ENCODE data around the gene UBE3B.

The UBE3B gene

DNA sequence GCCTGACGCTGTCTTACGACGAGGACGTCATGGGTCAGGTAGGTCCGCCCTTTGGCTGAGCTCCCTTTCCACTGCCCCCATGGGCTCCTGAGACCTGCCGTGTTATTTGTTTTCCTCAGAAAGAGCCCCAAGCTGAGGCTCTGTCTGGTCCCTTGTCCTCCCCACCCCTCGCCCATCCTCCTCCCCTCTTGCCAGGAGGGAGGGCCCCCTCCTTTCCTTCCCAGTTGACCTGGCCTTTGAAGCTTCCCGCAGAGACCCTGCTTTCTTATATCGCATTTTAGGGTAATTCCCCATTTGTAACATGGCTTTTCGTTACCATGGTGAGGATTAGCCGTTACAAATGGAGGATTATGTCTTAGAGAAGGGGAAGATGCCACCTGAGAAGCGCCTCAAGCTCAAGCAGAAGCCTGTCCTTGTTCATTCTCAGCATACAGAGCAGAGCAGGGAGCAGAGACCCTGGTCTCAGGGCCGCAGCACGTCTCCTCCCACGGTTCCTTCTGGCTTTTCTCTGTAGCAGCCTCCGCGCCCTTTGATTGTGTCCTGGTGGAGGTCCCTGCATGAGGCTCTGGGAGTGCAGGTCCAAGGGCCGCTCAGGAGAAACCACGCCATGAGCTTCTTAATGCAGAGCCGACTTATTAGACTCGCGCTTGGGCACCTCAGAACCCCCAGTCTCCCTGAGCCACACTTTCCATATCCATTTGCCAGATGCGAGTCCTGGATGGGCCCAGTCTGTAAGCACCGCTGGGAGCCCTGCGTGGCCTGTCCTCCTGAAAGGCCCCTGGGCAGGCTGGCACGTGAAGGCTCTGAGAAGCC is 47.2 kb downstream of the UBE3B start:
- ChIA-PET CTCF (interaction anchor here (1.6 to 2.5 kb wide), 4 partner anchors 7 to 250 kb away, joined by 3 to 8 read pairs (median 8); no protein-coding TSS in a partner anchor), POLR2A (no interaction called here)
- no peak for TF ChIP-seq CTCF (IDR thresholded peaks at IDR 0.05; ENCODE audit: control extremely low read depth, extremely low read depth, low read depth, missing control alignments)
- DNase-seq (ENCODE audit: extremely low spot score): no peak

GRCh38 chr12:109525279-109525585 is 47.8 kb downstream of the UBE3B start:
- CTCF ChIA-PET: interaction anchor here (1.6 to 2.5 kb wide), 4 partner anchors 8 to 250 kb away, joined by 3 to 8 read pairs (median 8); no protein-coding TSS in a partner anchor
- POLR2A ChIA-PET: no interaction called here
- DNase-seq (ENCODE audit: extremely low spot score): no peak
- no peak for TF ChIP-seq CTCF (IDR thresholded peaks at IDR 0.05; ENCODE audit: control extremely low read depth, extremely low read depth, low read depth, missing control alignments)

DNA sequence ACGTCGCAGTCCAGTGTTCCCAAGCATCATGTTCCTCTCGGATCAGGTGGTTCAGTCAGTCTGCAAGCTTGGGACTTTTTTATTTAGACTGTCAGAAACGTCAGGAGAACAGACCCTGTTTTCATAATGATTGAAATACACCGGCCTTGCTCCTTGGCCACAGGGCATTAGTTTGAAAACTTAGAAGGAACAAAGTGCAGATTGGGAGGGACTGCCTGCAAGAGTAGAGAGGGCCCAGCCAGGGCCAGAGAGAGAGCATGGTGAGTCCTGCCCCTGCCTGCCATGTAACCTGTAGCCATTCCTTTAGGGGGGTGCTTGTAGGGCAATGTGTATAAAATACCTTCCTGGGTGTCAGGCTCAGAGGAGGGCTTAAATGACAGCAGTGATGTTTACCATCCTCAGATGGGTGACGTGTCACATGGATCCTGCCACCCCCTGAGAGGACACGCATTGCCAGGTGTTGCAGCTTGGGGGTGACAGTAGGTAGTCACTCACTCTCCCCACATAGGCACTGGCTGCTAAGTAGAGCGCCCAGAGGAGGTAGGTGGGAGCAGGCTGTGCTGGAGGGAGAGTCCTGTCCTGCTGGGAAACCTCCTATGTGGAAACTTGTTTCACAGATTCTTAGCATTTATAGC is 50.2 kb downstream of the UBE3B start:
- ChIA-PET POLR2A (no interaction called here), CTCF (no interaction called here)
- TF ChIP-seq CTCF (IDR thresholded peaks at IDR 0.05; ENCODE audit: control extremely low read depth, extremely low read depth, low read depth, missing control alignments): no peak
- DNase-seq (ENCODE audit: extremely low spot score): no peak

- ChIA-PET CTCF (interaction anchor here (1.2 to 1.6 kb wide), 2 partner anchors 13 to 18 kb away, joined by 4 to 5 read pairs; no protein-coding TSS in a partner anchor), POLR2A (no interaction called here)
- TF ChIP-seq CTCF (IDR thresholded peaks at IDR 0.05; ENCODE audit: control extremely low read depth, extremely low read depth, low read depth, missing control alignments): no peak
- DNase-seq (ENCODE audit: extremely low spot score): no peak
Measured at GRCh38 chr12:109529691-109530640, 52.5 kb downstream of the UBE3B start.

DNA sequence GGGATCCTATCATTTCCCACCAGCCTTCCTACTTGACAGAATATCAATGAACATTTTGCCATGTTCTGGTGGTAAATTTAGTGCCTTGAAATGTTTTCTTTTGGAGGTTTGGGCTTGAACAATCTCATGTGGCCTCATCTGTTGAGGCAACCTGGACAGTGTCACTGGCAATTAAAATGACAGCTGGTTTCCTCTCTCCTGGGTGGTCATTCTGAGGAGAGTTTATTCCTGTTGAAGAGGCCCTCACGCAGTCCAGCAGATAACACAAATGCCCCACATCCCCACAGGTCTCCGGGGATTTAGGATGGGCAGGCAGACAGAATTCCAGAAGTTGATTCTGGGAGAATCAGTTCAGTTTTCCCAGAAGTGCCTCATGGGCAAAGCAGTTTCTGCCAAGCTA is 54.0 kb downstream of the UBE3B start:
- no peak for TF ChIP-seq CTCF (IDR thresholded peaks at IDR 0.05; ENCODE audit: control extremely low read depth, extremely low read depth, low read depth, missing control alignments)
- CTCF ChIA-PET: interaction anchor here (1.4 kb wide), 1 partner anchor 314 kb away, joined by 3 read pairs; no protein-coding TSS in a partner anchor
- DNase-seq (ENCODE audit: extremely low spot score): no peak
- POLR2A ChIA-PET: no interaction called here
